AG04449 (cell line): ENCODE results near the gene CPNE1.

Experiments used
- CTCF ChIA-PET: fragments of 350-600 bp; formaldehyde crosslinking; extraction: SDS; loops from one replicate; lab custom pipeline; 2021; ENCODE audit warnings: antibody characterized with exemption; lab: Yijun Ruan, JAX
- POLR2A ChIA-PET: fragments of 400-600, 350-600 bp; formaldehyde crosslinking; extraction: SDS; loops from one replicate; lab custom pipeline; 2020; ENCODE audit warnings: antibody characterized with exemption, inconsistent platforms; lab: Yijun Ruan, JAX
- DNase-seq: peaks from one replicate; pipeline ENCODE4 v3.0.0-alpha.2; 2010; ENCODE audit warnings: low read depth, low spot score
- H3K4me3 ChIP-seq: 2 replicates; pipeline ENCODE4 v1.5.1; 2011; ENCODE audit warnings: low read depth, mild to moderate bottlenecking, control low read depth, low read length
- CTCF ChIP-seq: IDR thresholded peaks from one replicate; pipeline ENCODE4 v1.5.1; 2011; ENCODE audit warnings: mild to moderate bottlenecking, moderate library complexity, low read length, control low read depth, inconsistent platforms; ENCODE audit not compliant: insufficient read depth; ENCODE audit errors: missing control alignments

Gene CPNE1

DNA sequence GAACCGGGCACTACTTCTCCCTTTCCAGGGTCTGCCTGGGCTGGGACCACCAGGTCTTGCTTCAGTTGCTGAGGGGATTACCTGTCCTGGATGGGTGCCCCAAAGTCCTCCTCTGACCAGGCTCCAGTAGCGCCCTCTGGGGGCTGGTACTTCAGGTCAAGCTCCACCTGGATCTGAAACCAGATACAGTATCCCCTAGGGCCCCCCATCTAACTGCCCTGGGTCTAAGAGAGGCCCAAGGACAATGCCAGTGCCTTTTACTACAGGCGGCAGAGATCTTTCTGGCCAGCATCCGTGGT, 60.3 kb downstream of the CPNE1 start:
- ChIA-PET CTCF (interaction anchor here (1.5 to 1.7 kb wide), 2 partner anchors 9 to 26 kb away, joined by 3 to 7 read pairs; no protein-coding TSS in a partner anchor), POLR2A (no interaction called here)
- H3K4me3 ChIP-seq: no peak overlapping the region
- TF ChIP-seq CTCF: peak; percentile 13
- DNase-seq: no peak

GRCh38 chr20:35603695-35604448, 60.8 kb downstream of the CPNE1 start:
- no peak for DNase-seq
- CTCF ChIA-PET: interaction anchor here (0.6 to 1.7 kb wide), 3 partner anchors 8 to 12 kb away, joined by 3 to 7 read pairs (median 5); partner anchors contain the start of gene SPAG4
- TF ChIP-seq CTCF: no peak
- H3K4me3 ChIP-seq: no peak overlapping the region
- POLR2A ChIA-PET: no interaction called here

GRCh38 chr20:35602851-35603495, 61.7 kb downstream of the CPNE1 start:
- TF ChIP-seq CTCF: no peak
- POLR2A ChIA-PET: no interaction called here
- CTCF ChIA-PET: interaction anchor here (0.6 to 1.4 kb wide), 2 partner anchors 11 to 13 kb away, joined by 3 to 5 read pairs; partner anchors contain the start of gene SPAG4
- no peak for DNase-seq
- no peak overlapping the region for H3K4me3 ChIP-seq

- POLR2A ChIA-PET: no interaction called here
- CTCF ChIA-PET: interaction anchor here (0.9 to 1.6 kb wide), 3 partner anchors 11 to 352 kb away, joined by 3 to 5 read pairs (median 4); partner anchors contain the start of gene SCAND1
- no peak for TF ChIP-seq CTCF
- H3K4me3 ChIP-seq: peak overlapping the region; percentile 49
- no peak for DNase-seq
These were observed 62.7 kb downstream of the CPNE1 start for GRCh38 chr20:35601990-35602389.

GRCh38 chr20:35600993-35601973, 63.4 kb downstream of the CPNE1 start:
- TF ChIP-seq CTCF: peak; percentile 45
- no peak for DNase-seq
- CTCF ChIA-PET: interaction anchor here (0.7 to 1.7 kb wide), 7 partner anchors 9 to 353 kb away, joined by 3 to 10 read pairs (median 4); partner anchors contain the start of genes SCAND1 and SPAG4
- H3K4me3 ChIP-seq: peak overlapping the region; percentile 49
- POLR2A ChIA-PET: no interaction called here
